Measurements from ENCODE around the gene KDM4D.

Gene KDM4D

GRCh38 chr11:94948070-94948617 lies 25.4 kb upstream of the KDM4D start:
- TF ChIP-seq TOX (CRISPR knock-in tag; IDR thresholded peaks at IDR 0.05; ENCODE audit: borderline replicate concordance) (no peak), ZFP3 (CRISPR knock-in tag; IDR thresholded peaks at IDR 0.05) (no peak), TCF4 (CRISPR knock-in tag; IDR thresholded peaks at IDR 0.05; ENCODE audit: borderline replicate concordance) (no peak), ZFP30 (CRISPR knock-in tag; IDR thresholded peaks at IDR 0.05) (no peak), ZNF565 (CRISPR knock-in tag; conservative IDR thresholded peaks at IDR 0.05; ENCODE audit: low read depth) (no peak), TSHZ2 (CRISPR knock-in tag; IDR thresholded peaks at IDR 0.05) (no peak), ZC3H10 (CRISPR knock-in tag; IDR thresholded peaks at IDR 0.05) (no peak), GLIS3 (CRISPR knock-in tag; IDR thresholded peaks at IDR 0.05) (no peak), CSRNP3 (CRISPR knock-in tag; IDR thresholded peaks at IDR 0.05) (no peak), ZNF70 (CRISPR knock-in tag; IDR thresholded peaks at IDR 0.05) (no peak)
- ATAC-seq, result peak; percentile 80

GRCh38 chr11:94954753-94955152 lies 18.8 kb upstream of the KDM4D start:
- ATAC-seq, result no peak
- no peak for TF ChIP-seq POU6F1 (CRISPR knock-in tag; IDR thresholded peaks at IDR 0.05; ENCODE audit: borderline replicate concordance, low read depth)

- TF ChIP-seq ZNF8 (CRISPR knock-in tag; IDR thresholded peaks at IDR 0.05), result no peak
- TF ChIP-seq CSRNP3 (CRISPR knock-in tag; IDR thresholded peaks at IDR 0.05), result no peak
- no peak for TF ChIP-seq ISL1 (CRISPR knock-in tag; IDR thresholded peaks at IDR 0.05)
- TF ChIP-seq ZNF565 (CRISPR knock-in tag; conservative IDR thresholded peaks at IDR 0.05; ENCODE audit: low read depth), result no peak
- ATAC-seq, result no peak
Measured at GRCh38 chr11:94956963-94957362, 16.5 kb upstream of the KDM4D start.

- no peak for TF ChIP-seq CSRNP3 (CRISPR knock-in tag; IDR thresholded peaks at IDR 0.05)
- TF ChIP-seq CREB5 (CRISPR knock-in tag; IDR thresholded peaks at IDR 0.05; ENCODE audit: low read depth), result no peak
- no peak for TF ChIP-seq TCF4 (CRISPR knock-in tag; IDR thresholded peaks at IDR 0.05; ENCODE audit: borderline replicate concordance)
- no peak for TF ChIP-seq ZC3H10 (CRISPR knock-in tag; IDR thresholded peaks at IDR 0.05)
- no peak for TF ChIP-seq PATZ1 (CRISPR knock-in tag; IDR thresholded peaks at IDR 0.05; ENCODE audit: borderline replicate concordance)
- peak; percentile 60; the same call in 2 of the 3 replicates for ATAC-seq
Measured at GRCh38 chr11:94958121-94958696, 15.3 kb upstream of the KDM4D start.

All from SK-N-SH treated with all-trans-retinoic acid at 6 μM for 48 hours (cell line).